Gastrocnemius medialis (tissue), 4 donors: ENCODE data around the gene XPO6. TPM values are rescaled to one million over a fixed set of nuclear protein-coding genes. Genes with fewer than 3 reads are reported as not detected.
A peak's percentile ranks its signal among the peaks of the same experiment; 100 is the strongest.

Experiments
- ATAC-seq, 2 donors: fragments of 150-250 bp; one replicate each; pipeline ENCODE4 v1.9.1; 2016
- DNase-seq, 2 donors: peaks; one replicate each; pipeline ENCODE4 v3.0.0-alpha.2; 2019
- H3K27ac ChIP-seq, 4 donors: fragments of 200-600 bp; sonication (generic); 1 replicate in 1 of 4; 2 replicates in 3 of 4; pipeline ENCODE4 v1.5.1; 2016 to 2018; ENCODE audit warnings: mild to moderate bottlenecking in 2 of 4, moderate library complexity in 1 of 4
- H3K27me3 ChIP-seq, 3 donors: fragments of 200-600 bp; sonication (generic) in 2 of 3; 1 replicate in 1 of 3; 2 replicates in 2 of 3; pipeline versions ENCODE4 v1.5.1 to v1.6.0; 2016 to 2019; ENCODE audit warnings: mild to moderate bottlenecking in 1 of 3, moderate library complexity in 1 of 3
- H3K36me3 ChIP-seq, 2 donors: fragments of 200-600 bp; sonication (generic) in 1 of 2; one replicate each; pipeline ENCODE4 v1.5.1; 2017 to 2018
- H3K4me1 ChIP-seq, 2 donors: fragments of 200-600 bp; sonication (generic) in 1 of 2; one replicate each; pipeline ENCODE4 v1.5.1; 2016 to 2017; ENCODE audit warnings: mild to moderate bottlenecking in 2 of 2
- H3K4me3 ChIP-seq, 4 donors: fragments of 200-600 bp; sonication (generic) in 3 of 4; 1 replicate in 1 of 4; 2 replicates in 3 of 4; pipeline ENCODE4 v1.5.1; 2016 to 2019; ENCODE audit warnings: mild to moderate bottlenecking in 2 of 4
- H3K9me3 ChIP-seq, 3 donors: fragments of 200-600 bp; sonication (generic) in 2 of 3; 1 replicate in 1 of 3; 2 replicates in 2 of 3; pipeline ENCODE4 v1.5.1; 2016 to 2019
- CTCF ChIP-seq, 5 experiments: fragments of 450-650 bp in 3 of 5; fragments of 200-600 bp in 2 of 5; sonication (generic) in 2 of 5; IDR thresholded peaks in 4 of 5; conservative IDR thresholded peaks in 1 of 5; 1 replicate in 4 of 5; 2 replicates in 1 of 5; pipeline ENCODE4 v1.5.1; 2016 to 2019; ENCODE audit warnings: antibody characterized with exemption in 5 of 5, mild to moderate bottlenecking in 3 of 5, moderate library complexity in 3 of 5
- POLR2A ChIP-seq, 2 donors: fragments of 450-650 bp; IDR thresholded peaks; one replicate each; pipeline ENCODE4 v1.6.1; 2017; ENCODE audit warnings: antibody characterized with exemption in 2 of 2, mild to moderate bottlenecking in 2 of 2, moderate library complexity in 2 of 2
- in situ Hi-C, 4 donors: fragments of 200-750 bp; cut with MboI; loops; one replicate each; pipeline versions ENCODE4 v1.15.0 to v1.8.0; 2017; ENCODE audit warnings: low sequenced_read_pairs in 4 of 4
- intact Hi-C: fragments of 100-400 bp; cut with DNase I; formaldehyde crosslinking; loops from one replicate; pipeline ENCODE4 v1.15.1; 2023; ENCODE audit warnings: low total_unique reads
- total RNA-seq, 4 donors: library from RNA; depleted of rRNA; stranded (reverse); fragments of >200 nt; gene quantifications; one replicate each; pipeline versions ENCODE4 v1.1.0 to v1.2.3, GENCODE V29; 2016

The XPO6 gene
- total RNA-seq, 4 donors from 2014 or later: 20.9 to 40.1 (median 29.6) TPM

GRCh38 chr16:28181515-28181914, 30.2 kb downstream of the XPO6 start:
- Histone ChIP-seq H3K9me3 (no peaks in the 10 kb centered on the region), H3K4me1 (peaks cover 17 to 34% of the 10 kb centered on the region in 2 donors), H3K27ac (peak overlapping the region in 3 of 4 donors; percentile 20 to 40 (median 28)), H3K4me3 (no peak overlapping the region), H3K36me3 (peaks cover 0 to 10% of the 10 kb centered on the region in 2 donors), H3K27me3 (no peaks in the 10 kb centered on the region)
- in situ Hi-C loops: no loop called here
- peak; percentile 23 to 36 for DNase-seq
- intact Hi-C loops: no loop called here
- ATAC-seq: peak; percentile 92 to 99
- TF ChIP-seq POLR2A (IDR thresholded peaks at IDR 0.05) (peak in 1 of 2 donors; percentile 11), CTCF (IDR thresholded peaks at IDR 0.05 in 4 of 5, conservative IDR thresholded peaks at IDR 0.05 in 1 of 5) (no peak)

- intact Hi-C loops: no loop called here
- no peak for ATAC-seq
Observed at GRCh38 chr16:28180655-28181460, 30.9 kb downstream of the XPO6 start.

GRCh38 chr16:28179354-28179753, 32.4 kb downstream of the XPO6 start:
- ATAC-seq (no peak), DNase-seq (no peak)
- TF ChIP-seq CTCF (IDR thresholded peaks at IDR 0.05 in 4 of 5, conservative IDR thresholded peaks at IDR 0.05 in 1 of 5) (no peak), POLR2A (IDR thresholded peaks at IDR 0.05) (no peak)
- Histone ChIP-seq H3K27me3 (no peaks in the 10 kb centered on the region), H3K4me3 (no peak overlapping the region), H3K4me1 (peaks cover 17 to 34% of the 10 kb centered on the region in 2 donors), H3K36me3 (peaks cover 0 to 25% of the 10 kb centered on the region in 2 donors), H3K27ac (no peak overlapping the region), H3K9me3 (no peaks in the 10 kb centered on the region)
- intact Hi-C loops: no loop called here
- in situ Hi-C loops: no loop called here

More at GRCh38 chr16:28180655-28181460, 30.9 kb downstream of the XPO6 start:
- Histone ChIP-seq H3K27ac (no peak overlapping the region), H3K27me3 (no peaks in the 10 kb centered on the region), H3K4me1 (peaks cover 17 to 34% of the 10 kb centered on the region in 2 donors), H3K9me3 (no peaks in the 10 kb centered on the region), H3K36me3 (peaks cover 0 to 11% of the 10 kb centered on the region in 2 donors), H3K4me3 (no peak overlapping the region)
- no peak for TF ChIP-seq POLR2A (IDR thresholded peaks at IDR 0.05)
- no peak for TF ChIP-seq CTCF (IDR thresholded peaks at IDR 0.05 in 4 of 5, conservative IDR thresholded peaks at IDR 0.05 in 1 of 5)
- in situ Hi-C loops: no loop called here
- no peak for DNase-seq

GRCh38 chr16:28175715-28176114, 36.0 kb downstream of the XPO6 start:
- DNase-seq (no peak), ATAC-seq (no peak)
- intact Hi-C loops: no loop called here
- no peak overlapping the region for H3K27ac ChIP-seq
- H3K36me3 ChIP-seq: peaks cover 0 to 42% of the 10 kb centered on the region in 2 donors
- peaks cover 0 to 3% of the 10 kb centered on the region in 2 donors for H3K4me1 ChIP-seq
- H3K27me3 ChIP-seq: no peaks in the 10 kb centered on the region
- no peak overlapping the region for H3K4me3 ChIP-seq
- H3K9me3 ChIP-seq: no peaks in the 10 kb centered on the region
- no peak for TF ChIP-seq POLR2A (IDR thresholded peaks at IDR 0.05)
- TF ChIP-seq CTCF (IDR thresholded peaks at IDR 0.05 in 4 of 5, conservative IDR thresholded peaks at IDR 0.05 in 1 of 5): no peak
- in situ Hi-C loops: no loop called here
